Measurements from ENCODE around the gene PIR. TPM values are rescaled to one million over a fixed set of nuclear protein-coding genes. Genes with fewer than 3 reads are reported as not detected.

PIR gene
- total and polyA plus RNA-seq, 9 of the 15 experiments (the other 6 are each of a cell fraction or from before 2014, with no cell fraction given) = 7.5 to 29.8 (median 11.5) TPM

- TF ChIP-seq NKRF (IDR thresholded peaks at IDR 0.05; ENCODE audit: borderline replicate concordance) (no peak), NR2F6 (CRISPR knock-in tag; IDR thresholded peaks at IDR 0.05) (no peak), CBX2 (IDR thresholded peaks at IDR 0.05; ENCODE audit: insufficient read depth, low read length, poor library complexity, severe bottlenecking) (no peak), ZSCAN29 (IDR thresholded peaks at IDR 0.05) (no peak), TRIM24 (IDR thresholded peaks at IDR 0.05) (no peak), TCFL5 (CRISPR knock-in tag; conservative IDR thresholded peaks at IDR 0.05) (no peak)
Observed at GRCh38 chrX:15465347-15465746, 27.8 kb downstream of the PIR start (continued).

- CTCF ChIA-PET (ENCODE audit: low intra/inter-chr PET ratio) = no interaction called here
- Histone ChIP-seq H3K9ac (ENCODE audit: insufficient read depth in 1 of 2, low read depth in 2 of 2, low read length in 2 of 2) (no peak overlapping the region), H3K9me3 (replicated peaks; ENCODE audit: control insufficient read depth, insufficient read depth, low read depth, low read length) (no peaks in the 10 kb centered on the region), H3K9me1 (ENCODE audit: control insufficient read depth, insufficient read depth, low read length) (no peaks in the 10 kb centered on the region), H3K27ac (ENCODE audit: extremely low read depth, low read depth, low read length) (no peak overlapping the region), H3K36me3 (ENCODE audit: control insufficient read depth, insufficient read depth, low read length) (no peaks in the 10 kb centered on the region), H4K20me1 (replicated peaks; ENCODE audit: control insufficient read depth, insufficient read depth, low read length) (no peaks in the 10 kb centered on the region), H3K4me2 (ENCODE audit: insufficient read depth, low read length) (no peak overlapping the region), H2AFZ (ENCODE audit: low read depth, low read length) (no peak overlapping the region), H3K27me3 (ENCODE audit: control insufficient read depth in 2 of 2, insufficient read depth in 2 of 2, low read length in 2 of 2) (no peaks in the 10 kb centered on the region), H3K4me1 (replicated peaks in 1 of 2; ENCODE audit: control insufficient read depth in 2 of 2, insufficient read depth in 2 of 2, low read length in 2 of 2) (no peaks in the 10 kb centered on the region), H3K79me2 (ENCODE audit: control insufficient read depth, insufficient read depth, low read length) (no peaks in the 10 kb centered on the region), H3K4me3 (no peak overlapping the region)
- ATAC-seq (no peak), DNase-seq (ENCODE audit: extremely low read depth in 1 of 4, low spot score in 3 of 4) (no peak), FAIRE-seq (no peak)
- POLR2A ChIA-PET = no interaction called here
- BruUV-seq (replicated peaks) = no TSS peak
- TF ChIP-seq ID3 (CRISPR knock-in tag; IDR thresholded peaks at IDR 0.05) (no peak), ID3 (tag; IDR thresholded peaks at IDR 0.05) (no peak), NELFE (IDR thresholded peaks at IDR 0.05; ENCODE audit: insufficient read depth, insufficient read length) (no peak), RBFOX2 (IDR thresholded peaks at IDR 0.05; ENCODE audit: low read depth, low read length) (no peak), PTRF (tag; IDR thresholded peaks at IDR 0.05) (no peak), ZBTB1 (CRISPR knock-in tag; IDR thresholded peaks at IDR 0.05; ENCODE audit: borderline replicate concordance, low read depth) (no peak), CHD1 (IDR thresholded peaks at IDR 0.05; ENCODE audit: low read length) (no peak), ZNF146 (CRISPR knock-in tag; IDR thresholded peaks at IDR 0.05; ENCODE audit: unreplicated experiment) (no peak)
- intact Hi-C loops (cut with micrococcal nuclease) (loop anchor here (2.0 to 10.0 kb wide), 2 partner anchors 76 to 1430 kb away; no protein-coding TSS in a partner anchor), in situ Hi-C loops (cut with MboI) (loop anchor here (25.0 kb wide), 1 partner anchor 127 kb away; the partner anchor contains the start of gene PIGA)
Observed at GRCh38 chrX:15464704-15465103, 28.4 kb downstream of the PIR start.
